GM15510 (cell line): ENCODE data around the gene ATP5IF1.

Experiments used
- POLR2A ChIP-seq: IDR thresholded peaks from 3 replicates; pipeline ENCODE4 v1.6.1; 2011; ENCODE audit warnings: borderline replicate concordance; ENCODE audit not compliant: insufficient read length; ENCODE audit errors: extremely low read depth

ATP5IF1 gene

DNA sequence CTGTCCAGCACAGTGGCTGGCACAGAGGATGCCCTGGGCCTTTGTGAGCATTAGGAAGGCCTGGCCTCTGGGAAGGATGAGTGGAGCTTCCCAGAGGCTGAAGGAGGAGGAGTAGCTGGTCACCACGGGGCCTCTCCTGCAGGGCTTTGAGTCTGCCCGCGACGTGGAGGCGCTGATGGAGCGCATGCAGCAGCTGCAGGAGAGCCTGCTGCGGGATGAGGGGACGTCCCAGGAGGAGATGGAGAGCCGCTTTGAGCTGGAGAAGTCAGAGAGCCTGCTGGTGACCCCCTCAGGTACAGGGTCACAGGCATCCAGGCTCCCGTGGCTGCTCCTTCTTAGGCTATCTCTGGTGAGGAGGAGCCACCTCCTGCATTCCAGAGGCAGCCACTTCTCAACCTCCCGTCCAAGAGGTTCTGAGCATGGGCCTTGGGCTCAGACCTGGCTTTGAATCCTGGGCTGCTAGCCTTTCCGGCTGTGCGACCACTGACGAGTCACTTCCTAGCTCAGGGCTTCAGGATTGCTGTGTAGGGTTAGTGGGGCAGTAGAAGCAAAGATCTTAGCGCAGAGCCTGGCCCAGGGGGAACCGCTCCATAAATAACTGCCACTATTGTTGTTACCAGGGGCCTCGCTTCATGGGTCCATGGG lies 37.4 kb downstream of the ATP5IF1 start:
- no peak for TF ChIP-seq POLR2A

DNA sequence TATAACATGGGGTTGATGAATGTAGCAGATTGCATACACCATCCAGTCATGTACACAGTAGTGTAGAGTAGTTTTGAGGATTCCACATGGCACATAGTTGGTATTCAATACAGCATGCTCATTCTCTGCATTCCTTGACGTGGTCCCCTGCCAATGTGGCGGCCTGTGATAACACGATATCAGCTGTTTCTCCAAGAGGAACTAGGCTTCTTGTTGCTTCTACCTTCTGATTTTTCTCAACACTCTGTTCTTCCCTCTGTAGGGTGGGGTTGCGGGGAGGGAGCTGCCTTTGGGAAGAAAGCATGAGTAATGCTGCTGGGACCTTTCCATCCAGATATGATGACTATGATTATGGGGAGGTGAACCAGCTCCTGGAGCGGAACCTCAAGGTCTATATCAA lies 42.8 kb downstream of the ATP5IF1 start:
- no peak for TF ChIP-seq POLR2A

DNA sequence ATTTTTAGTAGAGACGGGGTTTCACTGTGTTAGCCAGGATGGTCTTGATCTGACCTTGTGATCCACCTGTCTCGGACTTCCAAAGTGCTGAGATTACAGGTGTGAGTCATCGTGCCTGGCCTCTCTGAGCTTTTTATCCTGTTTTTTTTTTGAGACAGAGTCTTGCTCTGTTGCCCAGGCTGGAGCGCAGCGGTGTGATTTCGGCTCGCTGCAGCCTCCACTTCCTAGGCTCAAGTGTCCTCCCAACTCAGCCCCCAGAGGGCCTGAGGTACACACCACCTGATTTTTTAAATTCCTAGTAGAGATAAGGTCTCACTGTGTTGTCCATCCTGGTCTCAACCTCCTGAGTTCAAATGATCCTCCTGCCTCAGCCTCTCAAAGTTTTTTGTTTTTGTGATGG lies 43.8 kb downstream of the ATP5IF1 start:
- TF ChIP-seq POLR2A: no peak

DNA sequence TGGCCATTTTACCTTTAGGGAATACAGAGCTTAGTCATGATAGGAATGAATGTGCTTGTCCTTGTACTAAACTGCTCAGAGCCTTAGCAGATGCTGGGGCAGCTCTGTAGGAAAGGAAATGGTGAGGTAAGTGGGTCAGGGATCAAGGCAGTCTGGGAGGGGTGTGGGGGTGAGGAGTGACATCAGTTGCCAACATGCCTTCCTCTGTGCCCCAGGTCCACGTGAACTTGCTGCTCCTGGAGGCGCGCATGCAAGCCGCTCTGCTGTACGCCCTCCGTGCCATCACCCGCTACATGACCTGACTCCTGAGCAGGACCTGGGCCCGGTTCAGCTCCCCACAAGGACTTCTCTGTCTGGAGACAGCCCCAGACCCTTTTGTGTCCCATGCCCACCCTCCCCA lies 44.6 kb downstream of the ATP5IF1 start:
- TF ChIP-seq POLR2A: no peak

DNA sequence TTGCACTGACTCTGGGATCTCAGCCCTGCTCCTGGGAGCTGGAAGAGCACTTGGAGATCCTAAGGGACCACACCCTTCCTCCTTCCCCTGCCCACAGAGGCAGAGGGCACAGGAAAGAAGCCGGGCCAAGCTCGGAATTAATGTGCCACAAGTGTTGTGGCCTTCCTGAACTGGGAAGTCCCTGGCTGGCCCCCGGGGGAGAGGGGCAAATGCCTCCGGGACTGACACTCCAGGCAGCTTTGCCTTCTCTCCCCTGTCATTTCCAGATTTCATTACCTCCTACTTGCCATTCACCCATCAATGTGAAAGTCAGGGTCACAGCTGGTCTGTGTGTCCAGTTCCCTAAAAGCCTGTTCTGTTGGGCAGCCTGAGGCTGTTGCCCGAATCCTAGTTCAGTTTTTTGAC lies 45.1 kb downstream of the ATP5IF1 start:
- no peak for TF ChIP-seq POLR2A

DNA sequence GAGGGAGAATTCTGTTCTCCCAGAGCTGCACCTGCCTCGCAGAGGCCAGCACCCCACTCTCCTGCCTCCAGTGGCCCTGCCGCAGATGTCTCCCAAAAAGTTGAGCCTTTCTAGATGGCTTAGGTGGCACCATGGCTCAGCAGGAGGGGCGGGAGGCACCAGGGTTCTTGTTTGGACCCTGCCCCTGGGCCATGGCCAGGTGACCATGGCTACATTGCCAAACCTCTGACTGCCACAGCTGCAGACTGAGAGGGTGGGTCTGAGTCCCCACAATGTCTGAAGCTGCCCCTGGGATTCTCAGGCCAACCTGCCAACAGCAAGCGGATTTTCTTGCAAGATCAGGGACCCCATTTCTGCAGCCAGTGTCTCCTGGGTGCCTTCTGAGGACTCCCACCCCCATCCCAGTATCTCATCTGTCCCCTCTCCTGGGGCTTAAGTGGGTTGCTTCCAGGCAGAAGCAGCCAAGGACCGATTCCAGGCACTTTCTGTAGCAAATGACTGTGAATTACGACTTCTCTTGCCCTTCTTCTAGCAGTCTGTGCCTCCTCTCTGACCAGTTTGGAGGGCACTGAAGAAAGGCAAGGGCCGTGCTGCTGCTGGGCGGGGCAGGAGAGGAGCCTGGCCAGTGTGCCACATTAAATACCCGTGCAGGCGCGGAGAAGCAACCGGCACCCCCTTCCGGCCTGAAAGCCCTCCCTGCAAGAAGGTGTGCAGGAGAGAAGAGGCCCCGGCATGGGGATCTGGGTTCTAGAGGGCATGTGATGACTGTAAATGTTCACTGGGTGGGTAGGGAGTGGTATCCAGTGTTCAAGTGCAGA lies 45.9 kb downstream of the ATP5IF1 start:
- TF ChIP-seq POLR2A: no peak

DNA sequence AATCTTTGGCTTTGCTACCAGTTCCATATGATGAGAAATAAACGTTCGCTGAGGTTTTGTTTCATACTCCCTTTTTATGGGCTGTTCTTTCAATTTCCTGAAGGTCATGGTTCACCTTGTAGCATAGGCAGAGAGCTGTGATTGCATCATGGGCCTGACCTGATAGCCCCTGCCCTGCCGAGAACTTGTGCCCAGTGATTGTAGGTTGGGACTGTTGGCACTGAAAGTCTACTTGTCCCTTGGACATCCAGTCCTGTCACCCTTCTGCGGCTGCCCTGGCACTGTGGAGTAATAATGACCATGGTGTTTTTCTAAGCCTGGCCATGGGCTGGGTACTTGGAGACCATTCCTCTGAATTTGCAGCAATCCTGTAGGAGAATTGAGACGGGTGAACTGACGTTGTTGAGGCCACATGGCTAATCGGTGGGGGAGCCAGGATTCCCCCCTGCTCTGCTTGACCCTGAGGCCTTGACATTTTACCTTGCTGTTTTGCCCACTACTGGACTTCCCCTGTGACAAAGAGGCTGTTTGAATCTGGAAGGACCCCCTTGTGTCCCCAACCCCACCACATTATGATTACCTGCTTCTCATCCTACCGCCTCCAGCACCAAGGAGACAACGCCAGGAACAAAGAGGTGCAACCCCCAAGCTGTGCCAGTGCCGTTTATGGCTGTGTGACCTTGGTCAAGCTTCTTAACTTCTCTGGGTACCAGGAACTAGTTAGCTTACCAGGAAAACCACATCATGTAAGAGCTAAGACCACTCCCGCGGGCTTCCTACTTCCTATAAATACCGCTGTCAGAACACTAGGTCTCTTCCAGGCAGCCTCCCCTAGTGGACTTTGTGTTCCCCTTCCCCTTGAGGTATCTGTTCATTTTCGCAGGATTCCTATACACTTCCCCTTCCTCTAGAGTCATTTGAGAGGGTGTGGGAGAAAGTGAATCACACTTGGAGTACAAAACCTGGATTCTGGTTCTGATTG lies 46.8 kb downstream of the ATP5IF1 start:
- no peak for TF ChIP-seq POLR2A

DNA sequence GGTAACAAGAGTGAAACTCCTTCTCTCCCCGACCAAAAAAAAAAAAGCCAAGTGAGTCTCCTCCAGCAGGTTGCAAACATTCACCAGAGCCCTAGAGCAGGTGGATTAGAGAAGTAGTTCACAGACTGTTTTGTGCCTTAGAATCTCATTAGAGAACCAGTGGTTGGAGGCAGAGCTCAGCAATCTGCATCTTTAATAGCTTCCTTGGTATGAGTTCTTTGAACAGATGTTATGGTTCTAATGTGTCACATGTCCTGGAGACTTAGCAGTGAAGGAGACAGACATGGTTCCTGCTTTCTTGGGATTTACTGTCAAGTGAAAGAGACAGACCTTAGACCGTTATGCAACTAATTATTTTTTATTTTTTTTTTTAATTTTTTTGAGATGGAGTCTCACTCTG lies 50.2 kb downstream of the ATP5IF1 start:
- TF ChIP-seq POLR2A: no peak
